Cardiac ventricle fibroblast (primary cell): Measurements from ENCODE around the gene KRTAP17-1. TPM values are rescaled to one million over a fixed set of nuclear protein-coding genes. Genes with fewer than 3 reads are reported as not detected.

ENCODE experiments used
- total RNA-seq: library from RNA; depleted of rRNA; stranded (reverse); fragments of >200 nt; gene quantifications from 2 replicates; pipeline ENCODE4 v1.2.3, GENCODE V29; 2015

KRTAP17-1 gene, protein sequence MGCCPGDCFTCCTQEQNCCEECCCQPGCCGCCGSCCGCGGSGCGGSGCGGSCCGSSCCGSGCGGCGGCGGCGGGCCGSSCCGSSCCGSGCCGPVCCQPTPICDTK
- not detected in 2 replicates for total RNA-seq

DNA sequence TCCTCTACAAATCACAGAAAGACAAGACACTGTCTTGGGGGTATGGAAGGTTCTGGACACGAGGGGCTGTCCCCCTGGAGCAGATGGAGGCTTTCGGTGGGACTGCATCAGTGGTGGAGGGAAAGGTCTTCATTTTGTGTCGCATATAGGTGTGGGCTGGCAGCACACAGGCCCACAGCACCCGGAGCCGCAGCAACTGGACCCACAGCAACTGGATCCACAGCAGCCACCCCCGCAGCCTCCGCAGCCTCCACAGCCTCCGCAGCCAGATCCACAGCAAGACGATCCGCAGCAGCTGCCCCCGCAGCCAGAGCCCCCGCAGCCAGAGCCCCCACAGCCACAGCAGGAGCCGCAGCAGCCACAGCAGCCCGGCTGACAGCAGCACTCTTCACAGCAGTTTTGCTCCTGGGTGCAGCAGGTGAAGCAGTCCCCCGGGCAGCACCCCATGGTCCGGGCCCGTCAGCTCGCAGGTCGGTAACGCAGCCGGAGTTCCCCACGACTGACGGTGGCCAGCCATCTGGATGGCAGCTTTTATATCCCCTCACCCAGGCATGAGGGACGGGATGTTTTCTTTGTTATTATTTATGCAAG is at the start of gene KRTAP17-1:
TSS of gene KRTAP17-1 (minus strand) at position 507 of the 591 bp plus-strand sequence. CDS start at position 447, 60 bp downstream.

DNA sequence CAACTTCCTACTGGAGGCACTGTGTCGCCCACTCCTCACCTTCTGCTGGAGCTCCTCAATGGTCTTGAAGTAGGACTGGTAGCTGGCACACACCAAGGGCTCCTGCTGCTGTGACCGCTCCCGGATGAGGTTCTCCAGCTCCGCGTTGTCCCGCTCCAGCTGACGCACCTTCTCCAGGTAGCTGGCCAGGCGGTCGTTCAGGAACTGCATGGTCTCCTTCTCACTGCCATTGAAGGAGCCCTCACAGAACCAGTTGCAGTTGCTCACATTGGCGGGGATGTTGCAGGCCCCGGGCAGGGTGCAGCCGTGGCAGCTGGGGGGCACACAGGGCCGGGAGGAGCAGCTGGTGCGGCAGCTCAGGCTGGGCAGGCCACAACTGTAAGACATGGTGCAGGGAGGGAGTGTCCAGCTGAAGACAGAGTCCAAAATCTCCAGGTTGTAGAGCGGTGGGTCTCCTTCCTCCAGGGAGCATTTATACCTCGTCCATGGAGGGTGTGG is 34.9 kb upstream of the KRTAP17-1 start, which contains the start of gene KRT33A:
TSS of gene KRT33A (minus strand) at position 448 of the 498 bp plus-strand sequence. CDS start at position 387, 61 bp downstream.

DNA sequence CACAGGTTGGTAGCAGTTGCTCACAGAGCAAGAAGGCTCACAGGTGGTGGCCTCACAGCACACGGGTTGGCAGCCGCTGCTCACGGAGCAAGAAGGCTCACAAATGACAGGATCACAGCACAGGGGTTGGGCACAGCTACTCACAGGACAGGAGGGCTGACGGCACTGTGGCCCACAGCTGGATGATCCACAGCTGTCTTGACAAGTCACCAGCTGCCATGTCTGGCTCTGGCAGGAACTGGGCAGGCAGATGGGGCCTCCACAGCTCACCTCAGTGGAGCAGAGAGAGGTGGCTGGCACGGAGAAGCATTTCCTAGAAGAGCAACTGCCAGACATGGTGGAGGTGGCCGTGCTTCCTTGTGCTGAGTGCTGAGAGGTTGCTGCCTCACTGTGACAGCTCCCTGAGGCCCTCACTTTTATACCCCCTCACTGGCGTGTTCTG is 6.6 kb downstream of the KRTAP17-1 start, which contains the start of gene KRTAP16-1:
TSS of gene KRTAP16-1 (minus strand) at position 392 of the 442 bp plus-strand sequence. CDS start at position 336, 56 bp downstream.

DNA sequence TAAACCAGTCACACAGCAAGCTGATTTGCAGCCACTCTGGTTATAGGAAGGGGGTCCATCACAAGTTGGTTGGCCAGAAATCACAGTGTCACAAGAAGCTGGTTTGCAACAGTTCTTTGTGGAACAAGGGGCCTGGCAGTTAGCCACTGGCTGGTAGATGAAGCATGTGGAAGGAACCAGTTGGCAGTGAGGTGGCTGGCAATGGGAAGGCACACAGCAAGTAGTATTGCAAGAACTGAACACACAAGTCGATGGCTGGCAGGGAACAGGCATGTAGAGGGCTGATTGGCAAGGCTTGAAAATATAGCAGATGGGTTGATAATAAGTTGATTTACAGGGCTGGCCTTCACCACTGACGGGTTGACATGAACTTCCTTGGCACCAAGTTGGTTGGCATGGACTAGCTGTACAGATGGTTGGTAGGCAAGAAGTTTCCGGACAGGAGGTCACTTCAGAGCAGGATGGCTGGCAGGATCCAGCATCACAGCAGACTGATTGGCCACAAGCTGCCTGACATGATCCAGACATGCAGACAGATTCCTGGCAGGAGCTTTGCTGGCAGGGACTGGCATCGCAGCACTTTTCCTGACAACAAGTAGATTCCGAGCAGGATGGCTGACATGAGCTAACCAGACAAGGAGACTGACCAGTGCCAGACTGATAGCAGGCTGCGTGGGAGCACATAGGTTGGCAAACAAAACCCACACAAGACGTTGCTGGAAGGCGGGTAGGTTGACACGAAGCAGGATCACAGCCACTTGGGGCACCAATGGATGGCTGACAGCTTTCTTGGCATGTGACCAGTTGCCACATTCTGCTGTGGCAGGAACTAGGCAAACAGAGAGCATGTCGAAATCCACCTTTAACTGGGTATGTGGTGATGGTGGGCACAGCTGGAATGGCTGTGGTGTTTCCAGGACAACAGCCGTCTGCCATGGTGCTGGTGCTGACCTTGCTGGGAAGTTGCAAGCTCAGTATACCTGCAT is 13.3 kb downstream of the KRTAP17-1 start, which contains the start of gene KRTAP29-1:
TSS of gene KRTAP29-1 (minus strand) at position 936 of the 986 bp plus-strand sequence. CDS start at position 936, 0 bp downstream.

DNA sequence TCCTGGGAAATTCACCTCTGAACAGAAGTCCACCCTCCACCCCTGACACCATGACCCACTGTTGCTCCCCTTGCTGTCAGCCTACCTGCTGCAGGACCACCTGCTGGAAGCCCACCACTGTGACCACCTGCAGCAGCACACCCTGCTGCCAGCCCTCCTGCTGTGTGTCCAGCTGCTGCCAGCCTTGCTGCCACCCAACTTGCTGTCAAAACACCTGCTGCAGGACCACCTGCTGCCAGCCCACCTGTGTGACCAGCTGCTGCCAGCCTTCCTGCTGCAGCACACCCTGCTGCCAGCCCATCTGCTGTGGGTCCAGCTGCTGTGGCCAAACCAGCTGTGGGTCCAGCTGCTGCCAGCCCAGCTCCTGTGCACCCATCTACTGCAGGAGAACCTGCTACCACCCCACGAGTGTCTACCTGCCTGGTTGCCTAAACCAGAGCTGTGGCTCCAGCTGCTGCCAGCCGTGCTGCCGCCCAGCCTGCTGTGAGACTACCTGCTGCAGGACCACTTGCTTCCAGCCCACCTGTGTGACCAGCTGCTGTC is 39.8 kb downstream of the KRTAP17-1 start, which contains the start of gene KRTAP9-7:
TSS of gene KRTAP9-7 (plus strand) at position 51 of the 543 bp plus-strand sequence. CDS start at position 51, 0 bp downstream.

DNA sequence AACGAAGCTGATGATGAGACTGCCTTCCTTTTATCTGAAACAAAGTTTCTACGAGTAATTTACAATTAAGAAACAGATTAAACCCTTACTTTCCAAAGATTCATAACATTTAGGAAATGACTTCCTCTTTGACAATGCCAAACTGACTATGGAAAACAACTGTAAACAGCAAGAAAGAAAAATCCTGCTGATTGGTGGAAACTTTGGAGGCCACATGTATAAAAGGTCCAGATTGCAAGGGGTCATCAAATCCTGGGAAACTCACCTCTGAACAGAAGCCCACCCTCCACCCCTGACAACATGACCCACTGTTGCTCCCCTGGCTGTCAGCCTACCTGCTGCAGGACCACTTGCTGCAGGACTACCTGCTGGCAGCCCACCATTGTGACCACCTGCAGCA is 50.4 kb downstream of the KRTAP17-1 start, which contains the start of gene KRTAP9-6:
TSS of gene KRTAP9-6 (plus strand) at position 301 of the 400 bp plus-strand sequence. CDS start at position 301, 0 bp downstream.

Other genes with a start within 250 kb of the KRTAP17-1 start
- gene KRTAP2-4, start 249.8 kb downstream of the KRTAP17-1 start, total RNA-seq: not detected in 2 replicates
- gene KRTAP4-7, start 231.6 kb downstream of the KRTAP17-1 start, total RNA-seq: not detected in 2 replicates
- gene KRTAP4-8, start 217.6 kb downstream of the KRTAP17-1 start, total RNA-seq: not detected in 2 replicates
- not detected in 2 replicates for gene KRTAP4-16, start 213.5 kb downstream of the KRTAP17-1 start, total RNA-seq
- gene KRTAP4-9, start 210.3 kb downstream of the KRTAP17-1 start, total RNA-seq: not detected in 2 replicates
- not detected in 2 replicates for gene KRTAP4-11, start 197.3 kb downstream of the KRTAP17-1 start, total RNA-seq
- not detected in 2 replicates for gene KRTAP4-12, start 191.5 kb downstream of the KRTAP17-1 start, total RNA-seq
- gene KRTAP4-6, start 175.2 kb downstream of the KRTAP17-1 start, total RNA-seq: not detected in 2 replicates
- gene KRTAP4-5, start 165.9 kb downstream of the KRTAP17-1 start, total RNA-seq: not detected in 2 replicates
- gene KRTAP4-4, start 155.0 kb downstream of the KRTAP17-1 start, total RNA-seq: not detected in 2 replicates
- not detected in 2 replicates for gene KRTAP4-3, start 147.5 kb downstream of the KRTAP17-1 start, total RNA-seq
- not detected in 2 replicates for gene KRTAP4-2, start 137.5 kb downstream of the KRTAP17-1 start, total RNA-seq
- gene KRTAP4-1, start 130.8 kb downstream of the KRTAP17-1 start, total RNA-seq: not detected in 2 replicates
- gene KRTAP9-1, start 125.8 kb downstream of the KRTAP17-1 start, total RNA-seq: not detected in 2 replicates
- gene KRTAP9-2, start 89.1 kb downstream of the KRTAP17-1 start, total RNA-seq: not detected in 2 replicates
- gene KRTAP9-3, start 83.3 kb downstream of the KRTAP17-1 start, total RNA-seq: not detected in 2 replicates
- gene KRTAP9-8, start 77.7 kb downstream of the KRTAP17-1 start, total RNA-seq: not detected in 2 replicates
- gene KRTAP9-4, start 66.0 kb downstream of the KRTAP17-1 start, total RNA-seq: not detected in 2 replicates
- not detected in 2 replicates for gene KRTAP9-9, start 60.3 kb downstream of the KRTAP17-1 start, total RNA-seq
- gene KRTAP9-6, start 50.3 kb downstream of the KRTAP17-1 start, total RNA-seq: not detected in 2 replicates
- gene KRTAP9-7, start 40.0 kb downstream of the KRTAP17-1 start, total RNA-seq: not detected in 2 replicates
- not detected in 2 replicates for gene KRTAP29-1, start 12.9 kb downstream of the KRTAP17-1 start, total RNA-seq
- not detected in 2 replicates for gene KRTAP16-1, start 6.4 kb downstream of the KRTAP17-1 start, total RNA-seq
- gene KRT33A, start 35.1 kb upstream of the KRTAP17-1 start, total RNA-seq: not detected in 2 replicates
- gene KRT33B, start 54.1 kb upstream of the KRTAP17-1 start, total RNA-seq: not detected in 2 replicates
- gene KRT34, start 66.6 kb upstream of the KRTAP17-1 start, total RNA-seq: not detected in 2 replicates
- gene KRT31, start 81.9 kb upstream of the KRTAP17-1 start, total RNA-seq: not detected in 2 replicates
- not detected in 2 replicates for gene KRT37, start 108.9 kb upstream of the KRTAP17-1 start, total RNA-seq
- gene KRT38, start 125.3 kb upstream of the KRTAP17-1 start, total RNA-seq: not detected in 2 replicates
- not detected in 2 replicates for gene KRT32, start 151.7 kb upstream of the KRTAP17-1 start, total RNA-seq
- not detected in 2 replicates for gene KRT35, start 165.4 kb upstream of the KRTAP17-1 start, total RNA-seq
- not detected in 2 replicates for gene KRT36, start 174.2 kb upstream of the KRTAP17-1 start, total RNA-seq
- gene KRT13, start 189.9 kb upstream of the KRTAP17-1 start, total RNA-seq: 0.75 TPM in 1 of 2 replicates, not detected in the other
- 0.59 TPM in 1 of 2 replicates, not detected in the other for gene KRT15, start 203.2 kb upstream of the KRTAP17-1 start, total RNA-seq
- gene KRT19, start 212.6 kb upstream of the KRTAP17-1 start, total RNA-seq: 22.6 and 32.1 TPM in 2 replicates